HG03575 (cell line): ENCODE results near the gene GHDC.
"Not testable (repeated sequence)": the region's sequence is repeated elsewhere in the genome, so short reads cannot be mapped to it uniquely, and the experiment has no call there.

Experiments used
- ATAC-seq: cut with Tn5 transposase; IDR thresholded peaks from one replicate; pipeline ENCODE4 v1.9.1; 2021; ENCODE audit not compliant: unreplicated experiment, insufficient number of reproducible peaks, low FRiP score; ENCODE audit errors: extremely low read depth

The GHDC gene, protein sequence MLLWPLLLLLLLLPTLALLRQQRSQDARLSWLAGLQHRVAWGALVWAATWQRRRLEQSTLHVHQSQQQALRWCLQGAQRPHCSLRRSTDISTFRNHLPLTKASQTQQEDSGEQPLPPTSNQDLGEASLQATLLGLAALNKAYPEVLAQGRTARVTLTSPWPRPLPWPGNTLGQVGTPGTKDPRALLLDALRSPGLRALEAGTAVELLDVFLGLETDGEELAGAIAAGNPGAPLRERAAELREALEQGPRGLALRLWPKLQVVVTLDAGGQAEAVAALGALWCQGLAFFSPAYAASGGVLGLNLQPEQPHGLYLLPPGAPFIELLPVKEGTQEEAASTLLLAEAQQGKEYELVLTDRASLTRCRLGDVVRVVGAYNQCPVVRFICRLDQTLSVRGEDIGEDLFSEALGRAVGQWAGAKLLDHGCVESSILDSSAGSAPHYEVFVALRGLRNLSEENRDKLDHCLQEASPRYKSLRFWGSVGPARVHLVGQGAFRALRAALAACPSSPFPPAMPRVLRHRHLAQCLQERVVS

DNA sequence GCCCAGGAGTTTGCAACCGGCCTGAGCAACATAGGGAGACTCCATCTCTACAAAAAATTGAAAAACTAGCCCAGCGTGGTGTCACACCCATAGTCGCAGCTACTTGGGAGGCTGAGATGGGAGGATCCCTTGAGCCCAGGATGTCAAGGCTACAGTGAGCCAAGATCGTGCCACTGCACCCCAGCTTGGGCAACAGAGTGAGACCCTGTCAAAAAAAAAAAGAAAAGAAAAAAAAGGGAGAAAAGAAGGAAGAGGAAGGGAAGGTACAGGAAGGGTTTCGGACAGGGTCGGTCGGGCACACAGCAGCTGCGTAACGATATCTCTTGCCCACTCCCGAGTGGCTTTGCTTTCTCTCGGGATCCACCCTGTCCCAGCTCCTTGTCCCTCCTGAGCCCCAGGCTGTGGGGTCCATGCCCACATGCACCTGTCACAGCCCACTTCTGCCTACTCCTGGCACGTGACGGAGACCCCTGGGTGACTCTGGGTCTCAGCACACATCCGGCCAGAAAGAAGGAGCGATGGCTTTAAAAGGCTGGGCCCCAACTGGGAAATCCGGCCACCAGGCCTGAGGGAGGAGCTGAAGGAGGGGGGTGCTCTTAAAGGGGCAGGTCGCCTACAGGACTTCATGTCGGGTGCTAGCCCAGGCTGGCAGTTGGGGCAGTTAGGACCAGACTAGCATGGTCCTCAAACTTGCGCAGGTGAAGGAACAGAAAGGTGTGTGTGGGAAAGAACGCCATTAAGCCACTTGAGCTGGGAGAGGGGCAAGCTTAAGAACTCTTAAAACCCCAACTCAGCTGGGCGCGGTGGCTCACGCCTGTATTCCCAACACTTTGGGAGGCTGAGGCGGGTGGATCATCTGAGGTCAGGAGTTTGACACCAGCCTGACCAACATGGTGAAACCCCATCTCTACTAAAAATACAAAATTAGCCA lies at the start of gene GHDC:
Gene GHDC (minus strand): TSS at position 526 of the 931 bp plus-strand sequence. CDS start 913 bp downstream, outside the sequence.
- ATAC-seq, result no peak

DNA sequence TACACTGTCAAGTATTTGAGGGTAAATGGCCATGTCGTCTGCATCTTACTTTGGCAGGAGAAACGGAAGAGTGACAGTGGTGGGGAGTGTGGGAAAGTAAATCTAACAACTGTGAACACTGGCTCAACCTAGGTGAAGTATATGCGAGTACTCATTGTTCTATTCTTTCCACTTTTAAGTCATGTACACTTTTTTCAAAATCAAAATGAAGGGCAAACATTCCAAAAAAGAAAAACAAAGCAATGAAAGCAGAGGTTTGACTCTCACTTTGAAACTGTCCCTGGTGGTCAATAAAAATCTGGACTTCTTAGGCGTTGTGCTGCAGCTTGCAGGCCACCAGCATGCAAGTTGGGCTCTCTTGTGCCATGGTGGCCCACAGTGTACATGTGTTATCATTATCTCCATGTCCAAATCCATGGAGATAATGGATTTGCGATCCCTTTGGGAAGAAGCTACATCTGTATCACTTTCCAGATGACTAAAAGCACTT lies 49.2 kb upstream of the GHDC start:
- no peak for ATAC-seq

GRCh38 chr17:42241871-42242270 lies 47.6 kb upstream of the GHDC start:
- ATAC-seq, result no peak

DNA sequence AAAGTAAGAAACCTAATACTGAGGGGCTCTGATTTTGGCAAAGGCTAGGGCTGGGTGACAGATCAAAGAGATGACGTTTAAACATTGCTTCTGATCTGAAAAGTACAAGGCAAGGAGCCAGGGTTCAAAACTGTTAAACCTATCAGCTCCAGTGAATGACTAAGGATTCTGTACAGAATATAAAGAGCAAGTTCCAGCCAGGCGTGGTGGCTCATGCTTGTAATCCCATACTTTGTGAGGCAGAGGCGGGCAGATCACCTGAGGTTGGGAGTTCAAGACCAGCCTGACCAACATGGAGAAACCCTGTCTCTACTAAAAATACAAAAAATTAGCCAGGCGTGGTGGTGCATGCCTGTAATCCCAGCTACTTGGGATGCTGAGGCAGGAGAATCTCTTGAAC lies 46.6 kb upstream of the GHDC start:
- ATAC-seq, result not testable (repeated sequence)

- ATAC-seq, result no peak
These were observed 45.9 kb upstream of the GHDC start for GRCh38 chr17:42240201-42240600.

DNA sequence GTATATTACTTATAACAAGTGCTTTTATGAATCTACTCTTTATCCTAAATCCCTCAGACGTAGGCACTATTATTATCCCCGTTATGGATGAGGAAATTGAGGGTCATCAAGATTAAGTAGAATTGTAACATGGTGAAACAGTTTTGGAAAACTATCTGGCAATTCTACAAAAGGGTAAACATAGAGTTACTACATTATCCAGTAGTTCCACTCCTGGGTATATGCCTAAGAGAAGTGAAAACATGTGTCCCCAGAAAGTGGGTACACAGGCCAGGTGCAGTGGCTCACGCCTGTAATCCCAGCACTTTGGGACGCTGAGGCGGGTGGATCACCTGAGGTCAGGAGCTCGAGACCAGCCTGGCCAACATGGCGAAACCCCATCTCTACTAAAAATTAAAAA lies 45.3 kb upstream of the GHDC start:
- not testable (repeated sequence) for ATAC-seq

DNA sequence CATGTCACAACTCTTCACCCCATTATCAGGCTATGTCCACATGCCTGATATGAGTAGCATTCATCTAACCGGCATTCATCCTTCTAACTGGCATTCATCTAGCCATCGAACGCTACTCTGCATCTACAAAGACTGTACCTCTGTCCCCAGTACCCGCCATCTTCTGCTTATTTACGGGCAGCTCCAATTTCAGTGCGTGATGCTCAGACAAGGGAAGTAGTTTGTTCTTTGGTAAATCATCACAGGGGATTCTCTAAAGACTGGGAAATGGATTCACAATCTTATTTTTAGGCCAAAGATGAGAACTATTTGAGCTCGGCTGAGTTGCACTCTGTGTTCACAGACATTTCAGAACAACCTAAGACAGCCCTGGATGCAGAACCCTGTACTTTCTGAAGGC lies 42.5 kb upstream of the GHDC start:
- ATAC-seq, result no peak

DNA sequence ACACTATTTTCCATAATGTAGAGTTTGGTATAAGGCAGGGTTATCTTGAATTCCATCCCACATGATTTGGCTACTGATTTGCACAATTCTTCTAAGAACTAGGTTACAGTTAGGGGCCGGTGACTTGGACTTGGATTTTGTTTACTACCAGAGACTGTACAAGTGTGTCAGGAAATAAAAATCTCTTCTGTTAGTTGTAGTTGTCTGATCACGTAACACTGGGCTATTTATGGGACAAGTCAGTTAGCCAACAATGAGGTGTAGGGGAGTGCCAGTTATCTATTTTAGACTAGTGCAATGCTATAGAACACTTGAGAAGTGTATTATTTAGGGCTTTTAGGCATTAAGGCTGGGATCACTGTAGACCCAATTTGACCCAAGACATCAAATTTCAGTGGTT lies 39.7 kb upstream of the GHDC start:
- no peak for ATAC-seq

DNA sequence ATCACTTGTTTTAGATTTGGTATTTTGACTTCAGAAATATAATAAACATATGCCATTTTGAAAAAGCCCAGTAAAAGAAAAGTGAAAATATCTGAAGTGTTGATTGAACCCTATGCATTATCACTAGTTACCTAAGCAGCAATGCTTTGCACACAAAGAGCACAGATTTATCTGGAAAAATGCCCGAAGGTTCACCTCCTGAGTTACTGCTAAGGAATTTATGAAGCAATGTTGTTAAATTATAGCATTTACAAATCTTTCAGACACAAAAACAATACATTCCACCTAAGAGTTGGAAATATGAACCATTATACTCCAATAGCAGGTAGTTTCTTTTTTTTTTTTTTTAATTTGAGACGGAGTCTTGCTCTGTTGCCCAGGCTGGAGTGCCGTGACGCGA lies 38.9 kb upstream of the GHDC start:
- no peak for ATAC-seq

GRCh38 chr17:42230225-42230624 lies 35.9 kb upstream of the GHDC start:
- no peak for ATAC-seq

- no peak for ATAC-seq
These were observed 33.8 kb upstream of the GHDC start for GRCh38 chr17:42227849-42228700.

GRCh38 chr17:42225646-42226045 lies 31.4 kb upstream of the GHDC start:
- no peak for ATAC-seq

DNA sequence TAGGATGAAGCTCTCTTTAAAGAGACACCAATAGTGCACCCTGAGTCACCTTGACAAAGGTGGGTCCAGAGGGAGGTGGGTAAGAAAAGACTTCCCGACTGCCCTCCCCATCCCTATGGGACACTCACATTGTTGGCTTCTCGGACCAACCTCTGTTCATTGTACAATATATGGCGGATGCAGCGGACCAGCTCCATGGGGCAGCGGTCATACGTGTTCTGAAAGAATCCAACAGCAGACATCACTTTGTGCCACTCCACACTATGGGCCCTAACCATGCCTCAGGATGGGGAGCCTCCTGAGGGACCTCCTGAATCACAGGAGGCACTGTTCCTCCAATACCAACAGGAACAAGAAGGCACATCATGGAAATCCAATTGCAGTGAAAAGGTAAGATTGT lies 30.4 kb upstream of the GHDC start:
- no peak for ATAC-seq

DNA sequence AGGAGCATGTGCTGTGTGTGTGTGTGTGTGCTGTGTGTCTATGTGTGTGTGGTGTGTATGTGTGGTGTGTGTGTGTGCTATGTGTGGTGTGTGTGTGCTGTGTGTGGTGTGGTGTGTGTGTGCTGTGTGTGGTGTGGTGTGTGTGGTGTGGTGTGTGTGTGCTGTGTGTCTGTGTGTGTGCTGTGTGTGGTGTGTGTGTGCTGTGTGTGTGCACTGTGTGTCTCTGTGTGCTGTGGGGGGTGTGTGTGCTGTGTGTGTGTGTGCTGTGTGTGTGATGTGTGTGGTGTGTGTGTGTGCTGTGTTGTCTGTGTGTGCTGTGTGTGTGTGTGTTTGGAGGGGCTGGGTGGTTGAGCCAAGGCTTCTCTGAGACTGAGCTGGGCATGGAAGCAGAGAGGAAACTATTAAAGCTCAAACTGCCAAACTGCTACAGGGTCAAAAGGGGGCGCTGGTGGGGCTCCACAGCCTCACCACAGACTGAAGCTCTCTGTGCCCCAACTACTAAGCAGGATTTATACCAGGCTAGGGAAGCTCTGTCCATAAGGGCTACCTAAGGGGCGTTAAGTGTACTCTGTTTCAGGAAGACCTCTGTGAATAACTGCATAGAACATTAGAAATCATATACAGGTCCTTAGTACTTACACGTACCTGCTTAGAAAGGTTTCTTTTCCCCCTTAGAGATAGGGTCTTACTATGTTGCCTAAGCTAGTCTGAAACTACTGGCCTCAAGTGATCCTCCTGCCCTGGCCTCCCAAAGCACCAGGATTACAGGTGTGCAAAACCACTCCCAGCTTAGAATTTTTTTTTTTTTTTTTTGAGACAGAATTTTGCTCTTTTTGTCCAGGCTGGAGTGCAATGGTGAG lies 27.8 kb upstream of the GHDC start:
- ATAC-seq, result no peak

DNA sequence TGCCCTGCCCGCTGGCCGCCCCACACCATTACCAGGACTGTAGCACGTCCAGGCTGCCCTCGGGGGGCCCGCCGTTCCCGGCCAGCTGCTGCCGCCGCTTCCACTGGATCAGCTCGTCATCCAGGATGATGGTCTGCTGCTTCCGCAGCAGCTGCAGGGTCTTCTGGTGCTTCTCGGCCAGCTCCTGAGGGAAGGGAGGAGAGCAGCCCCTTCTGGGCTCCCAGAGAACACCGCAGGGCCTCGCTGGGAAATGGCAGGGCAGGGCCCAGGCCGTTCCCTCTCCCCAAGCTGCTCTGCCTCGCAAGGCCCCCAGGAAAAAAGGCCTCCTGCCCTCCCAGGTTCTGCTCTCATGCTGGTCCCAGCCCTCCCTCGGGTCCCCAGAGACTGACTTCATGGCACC lies 25.0 kb upstream of the GHDC start:
- not testable (repeated sequence) for ATAC-seq

DNA sequence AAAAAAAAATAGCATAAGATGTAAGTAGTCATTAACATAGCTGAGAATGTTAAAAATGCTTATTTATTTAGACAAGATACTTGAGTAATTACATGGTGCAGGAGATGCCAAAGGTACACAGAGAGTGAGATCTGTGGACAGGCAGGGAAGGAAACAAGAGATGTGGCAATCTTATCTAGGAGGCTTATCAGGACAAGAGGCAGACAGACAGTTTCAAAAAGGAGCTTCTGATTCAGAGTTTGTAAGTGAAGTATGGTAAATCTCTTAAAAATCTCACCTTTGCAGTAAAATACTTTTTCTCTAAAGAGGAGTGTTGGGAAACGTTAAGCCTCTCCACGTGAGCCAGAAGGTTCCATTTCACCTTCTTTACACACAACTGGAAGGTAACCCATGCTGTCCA lies 19.9 kb upstream of the GHDC start:
- ATAC-seq, result no peak

DNA sequence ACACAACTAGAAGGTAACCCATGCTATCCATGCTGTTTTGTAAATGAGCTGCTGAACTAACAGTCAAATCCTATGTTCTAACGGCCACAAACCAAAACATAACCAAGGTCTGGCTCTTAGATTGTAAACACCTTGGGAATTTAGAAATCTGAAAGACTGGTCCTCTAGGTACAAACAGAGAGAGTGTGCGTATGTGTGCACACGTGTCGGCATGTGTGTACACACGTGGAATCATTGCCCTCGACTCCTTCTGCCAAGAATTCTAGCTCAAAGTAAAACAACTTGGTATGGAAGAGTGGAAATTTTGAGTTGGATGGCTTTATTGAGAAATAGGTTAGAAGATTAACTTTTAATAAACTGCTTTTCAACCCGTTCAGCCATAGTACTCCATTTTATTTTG lies 18.1 kb upstream of the GHDC start:
- no peak for ATAC-seq

- ATAC-seq, result not testable (repeated sequence)
These were observed 17.6 kb upstream of the GHDC start for GRCh38 chr17:42211921-42212341.
